GM18526 (cell line): ENCODE data around the gene TSPAN31.

ENCODE experiments used
- POLR2A ChIP-seq: IDR thresholded peaks from 3 replicates; pipeline ENCODE4 v1.6.1; 2011; ENCODE audit not compliant: insufficient read length; ENCODE audit errors: extremely low read depth

Gene TSPAN31

GRCh38 chr12:57740656-57741412 lies 4.0 kb upstream of the TSPAN31 start:
- no peak for TF ChIP-seq POLR2A

GRCh38 chr12:57741413-57741789 lies 3.4 kb upstream of the TSPAN31 start:
- no peak for TF ChIP-seq POLR2A

GRCh38 chr12:57741844-57742738 lies 2.7 kb upstream of the TSPAN31 start:
- peak; percentile 57 for TF ChIP-seq POLR2A

- no peak for TF ChIP-seq POLR2A
Observed at GRCh38 chr12:57743769-57744168, 1.1 kb upstream of the TSPAN31 start.

DNA sequence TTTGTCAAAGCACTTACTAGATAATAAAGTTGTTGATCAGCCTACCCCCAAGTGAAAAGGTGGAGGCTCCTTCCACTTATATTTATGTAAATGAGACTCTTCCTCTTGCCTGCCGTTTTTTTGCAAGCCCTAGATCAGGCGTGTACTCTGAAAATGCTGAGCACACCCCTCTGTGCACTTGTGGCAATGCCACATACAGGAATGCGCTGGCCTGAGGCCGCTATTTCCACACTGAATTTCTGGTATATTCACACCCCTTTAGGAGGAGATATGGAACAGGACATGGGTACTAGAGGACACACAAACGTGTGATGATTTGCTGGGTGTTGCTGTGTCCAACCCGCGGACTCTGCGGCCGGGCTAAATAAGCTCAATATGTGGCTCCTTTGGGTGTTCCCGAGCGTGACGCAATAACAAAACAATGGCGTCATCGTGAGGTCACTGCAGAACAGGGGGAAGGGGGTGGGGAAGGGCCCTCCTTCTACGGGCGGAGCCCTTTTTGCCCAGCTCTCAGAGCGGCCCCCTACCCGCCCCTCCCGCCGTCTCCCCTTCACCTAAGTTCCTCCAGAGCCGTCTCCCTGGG lies 554 bp upstream of the TSPAN31 start:
- TF ChIP-seq POLR2A = no peak

DNA sequence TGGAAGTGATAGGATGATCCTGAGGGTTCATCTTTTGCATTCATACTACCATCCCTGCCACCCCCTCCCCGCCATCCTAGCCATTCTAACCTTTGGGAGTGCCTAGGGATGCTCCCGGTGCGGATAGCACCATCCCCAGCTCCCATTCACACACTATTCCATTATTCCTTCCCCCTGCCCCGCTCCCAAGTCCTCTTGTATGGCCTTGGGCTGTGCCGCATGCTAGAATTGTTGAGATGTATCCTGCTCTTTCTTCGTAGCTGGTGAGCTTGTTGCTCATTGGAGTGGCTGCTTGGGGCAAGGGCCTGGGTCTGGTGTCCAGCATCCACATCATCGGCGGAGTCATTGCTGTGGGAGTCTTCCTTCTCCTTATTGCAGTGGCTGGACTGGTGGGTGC lies 644 bp downstream of the TSPAN31 start:
- no peak for TF ChIP-seq POLR2A

- TF ChIP-seq POLR2A = no peak
Observed at GRCh38 chr12:57746025-57746424, 1.2 kb downstream of the TSPAN31 start.

- TF ChIP-seq POLR2A = no peak
Observed at GRCh38 chr12:57749061-57749460, 4.2 kb downstream of the TSPAN31 start.

DNA sequence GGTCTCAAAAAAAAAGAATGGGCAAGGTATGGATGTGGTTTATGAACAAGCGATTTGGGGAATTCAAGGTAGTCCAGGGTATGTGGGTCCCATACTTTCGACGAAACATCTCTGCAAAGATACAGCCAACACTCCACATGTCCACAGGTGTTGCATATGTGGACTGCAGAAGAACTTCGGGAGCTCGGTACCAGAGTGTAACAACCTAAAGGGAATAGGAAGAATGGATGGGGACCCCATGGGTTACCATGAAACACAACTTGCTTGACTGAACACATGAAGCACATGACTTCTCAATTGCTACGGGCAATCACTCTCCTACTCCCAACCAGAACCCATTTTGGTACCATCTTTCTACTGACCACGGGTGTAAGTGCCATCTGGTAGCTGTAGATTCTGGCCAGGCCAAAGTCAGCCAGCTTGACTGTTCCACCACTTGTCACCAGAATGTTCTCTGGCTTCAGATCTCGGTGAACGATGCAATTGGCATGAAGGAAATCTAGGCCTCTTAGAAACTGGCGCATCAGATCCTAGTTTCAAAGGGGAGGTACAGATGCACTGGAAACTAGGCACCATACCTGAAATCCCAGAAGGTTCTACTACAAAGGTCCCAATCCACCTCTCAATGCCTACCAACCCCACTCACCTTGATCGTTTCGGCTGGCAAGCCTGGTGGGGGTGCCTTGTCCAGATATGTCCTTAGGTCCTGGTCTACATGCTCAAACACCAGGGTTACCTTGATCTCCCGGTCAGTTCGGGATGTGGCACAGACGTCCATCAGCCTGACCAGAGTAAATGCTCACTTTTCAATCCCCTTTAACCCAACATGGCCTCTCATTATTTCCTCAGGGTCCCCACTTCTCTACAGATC lies 6.0 kb downstream of the TSPAN31 start:
- no peak for TF ChIP-seq POLR2A

DNA sequence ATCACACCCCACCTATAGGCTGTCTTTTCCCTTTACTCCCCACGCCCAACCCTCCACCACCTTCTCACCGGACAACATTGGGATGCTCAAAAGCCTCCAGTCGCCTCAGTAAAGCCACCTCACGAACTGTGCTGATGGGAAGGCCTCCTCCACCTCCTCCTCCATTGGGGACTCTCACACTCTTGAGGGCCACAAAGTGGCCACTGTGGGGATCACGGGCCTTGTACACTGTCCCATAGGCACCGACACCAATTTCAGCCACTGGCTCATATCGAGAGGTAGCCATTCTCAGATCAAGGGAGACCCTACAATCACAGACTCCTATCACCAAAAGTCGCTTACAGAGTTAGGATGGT lies 6.6 kb downstream of the TSPAN31 start:
- no peak for TF ChIP-seq POLR2A

DNA sequence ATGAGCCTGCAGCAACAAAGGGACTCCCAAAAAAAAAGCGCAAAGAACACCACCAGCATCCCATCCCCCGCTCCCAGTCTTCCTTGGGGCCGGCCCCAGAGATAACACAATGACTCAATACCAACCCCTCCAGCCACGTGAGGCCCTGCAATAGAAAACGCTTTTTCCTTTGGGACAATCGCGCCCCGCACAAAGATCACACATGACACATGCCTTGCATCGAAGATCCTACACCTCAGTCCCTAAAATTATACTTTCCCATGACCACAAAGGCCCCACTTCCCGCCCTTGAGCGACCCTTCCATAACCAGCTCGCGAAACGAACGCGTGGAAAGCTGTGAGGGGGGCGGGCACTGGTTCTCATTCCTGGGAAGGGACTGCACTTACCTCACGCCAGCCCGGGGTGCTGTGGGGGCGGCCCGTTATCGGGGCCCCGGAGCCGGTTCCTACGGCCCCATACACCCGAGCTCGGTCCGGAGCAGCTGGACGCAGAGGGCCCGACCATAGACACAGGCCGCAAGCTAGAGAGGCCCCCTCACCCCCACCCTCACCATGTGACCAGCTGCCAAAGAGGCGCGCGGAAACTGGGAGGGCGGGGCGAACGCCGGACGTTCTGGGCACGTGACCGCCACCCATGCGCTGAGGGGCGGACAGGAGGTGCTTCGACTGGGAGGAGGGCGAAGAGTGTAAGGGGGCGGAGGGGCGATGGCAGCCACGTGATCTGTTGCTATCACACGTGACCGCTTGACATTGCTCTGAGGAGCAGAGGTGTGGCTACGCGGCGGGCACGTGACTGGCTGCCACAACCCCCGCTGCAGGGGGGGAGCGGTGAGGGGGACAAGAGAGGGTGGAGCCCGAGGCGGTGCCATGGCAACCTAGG lies 7.2 kb downstream of the TSPAN31 start, which contains the start of gene CDK4:
CDK4 (minus strand) TSS at position 523 of the 880 bp plus-strand sequence. CDS start 593 bp downstream, outside the sequence.
- TF ChIP-seq POLR2A = peak; percentile 69

- TF ChIP-seq POLR2A = no peak
Observed at GRCh38 chr12:57752668-57753000, 7.8 kb downstream of the TSPAN31 start.

DNA sequence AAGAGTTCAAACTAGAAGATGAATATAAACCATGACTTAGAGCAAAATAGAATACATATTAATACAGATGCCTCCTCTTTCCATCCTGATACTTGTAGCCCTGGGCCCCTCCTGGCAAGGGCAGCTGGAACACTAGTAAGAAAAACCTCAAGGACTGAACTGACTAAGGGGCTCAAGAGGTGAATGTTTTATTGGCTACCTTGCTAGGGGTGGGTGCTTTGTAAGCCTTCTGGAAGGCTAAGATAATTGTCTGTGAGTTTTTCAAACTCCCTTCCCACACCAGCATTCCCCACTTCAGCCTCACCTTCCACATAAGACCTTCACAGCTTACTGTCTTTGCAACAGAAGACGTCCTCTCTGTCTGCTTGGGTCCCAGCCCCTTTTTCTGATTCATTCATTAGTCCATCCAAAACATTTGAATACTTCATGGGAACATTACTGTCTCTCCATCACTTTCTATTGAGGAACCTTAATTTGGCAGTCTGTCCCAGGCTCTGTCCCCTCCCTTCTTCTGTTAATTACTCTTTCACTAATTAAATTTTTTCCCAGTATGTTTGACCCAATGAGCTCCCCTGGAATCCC lies 9.0 kb downstream of the TSPAN31 start:
- no peak for TF ChIP-seq POLR2A

DNA sequence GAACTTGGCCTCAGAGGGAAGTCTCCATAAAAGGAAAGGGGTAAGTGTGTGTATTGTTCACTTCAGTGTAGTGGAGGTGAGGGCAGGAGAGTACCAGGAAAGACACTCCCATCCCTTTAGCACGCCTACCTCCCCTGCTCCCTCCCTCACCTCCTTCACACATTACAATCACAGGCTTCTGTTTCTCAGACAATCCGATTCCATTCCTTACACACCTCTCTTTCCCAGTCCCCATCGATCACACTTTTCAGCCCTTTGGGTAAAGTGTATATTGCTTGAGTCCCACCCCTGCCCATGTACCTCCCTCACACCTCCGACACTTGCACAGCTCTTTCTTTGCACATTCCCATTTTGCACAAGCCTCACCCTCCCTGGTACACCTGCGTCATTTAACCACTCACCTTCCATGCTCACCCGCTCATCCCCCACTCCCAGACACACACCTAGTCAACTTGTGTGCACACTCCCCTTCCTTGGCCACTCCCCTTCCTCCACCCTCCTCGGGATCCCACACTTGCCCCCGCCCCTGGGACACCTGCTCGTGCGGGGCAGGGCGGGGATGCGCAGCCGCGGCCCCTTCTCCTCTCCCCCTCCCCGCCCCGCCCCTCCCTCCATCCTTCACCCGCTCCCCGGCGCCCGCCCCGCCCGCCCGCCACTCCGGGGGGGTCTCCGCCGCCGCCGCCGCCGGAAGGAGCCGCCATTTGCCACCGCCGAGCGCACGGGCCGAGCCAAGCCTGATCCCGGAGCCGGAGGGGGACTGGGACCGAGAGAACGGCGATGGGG lies 9.8 kb downstream of the TSPAN31 start, which contains the start of gene MARCHF9:
MARCHF9 (plus strand) TSS at position 693 of the 783 bp plus-strand sequence. CDS start 426 bp downstream, outside the sequence.
- no peak for TF ChIP-seq POLR2A

- no peak for TF ChIP-seq POLR2A
Observed at GRCh38 chr12:57755194-57755453, 10.3 kb downstream of the TSPAN31 start.
